Endothelial cell (in vitro differentiated cells): Measurements from ENCODE around the gene MISP. TPM values are rescaled to one million over a fixed set of nuclear protein-coding genes. Genes with fewer than 3 reads are reported as not detected.

ENCODE experiments used
- DNase-seq: peaks from one replicate; pipeline ENCODE4 v3.0.0; 2021; ENCODE audit warnings: low spot score
- H3K27ac Mint-ChIP-seq: one replicate; pipeline ENCODE4 v1.8.0; 2021; ENCODE audit warnings: mixed read lengths, inconsistent platforms; ENCODE audit not compliant: unreplicated experiment
- H3K27me3 Mint-ChIP-seq: one replicate; pipeline ENCODE4 v1.8.0; 2021; ENCODE audit warnings: mild to moderate bottlenecking, moderate library complexity, mixed read lengths, inconsistent platforms; ENCODE audit not compliant: unreplicated experiment
- H3K36me3 Mint-ChIP-seq: one replicate; pipeline ENCODE4 v1.8.0; 2021; ENCODE audit warnings: mild to moderate bottlenecking, low read depth, mixed read lengths, inconsistent platforms; ENCODE audit not compliant: unreplicated experiment
- H3K4me1 Mint-ChIP-seq: one replicate; pipeline ENCODE4 v1.8.0; 2021; ENCODE audit warnings: mild to moderate bottlenecking, mixed read lengths, inconsistent platforms; ENCODE audit not compliant: unreplicated experiment
- H3K4me3 Mint-ChIP-seq: one replicate; pipeline ENCODE4 v1.8.0; 2021; ENCODE audit warnings: mild to moderate bottlenecking, mixed read lengths, inconsistent platforms; ENCODE audit not compliant: unreplicated experiment
- H3K9me3 Mint-ChIP-seq: one replicate; pipeline ENCODE4 v1.8.0; 2021; ENCODE audit warnings: mixed read lengths, inconsistent platforms; ENCODE audit not compliant: unreplicated experiment
- total RNA-seq: library from RNA; stranded (reverse); fragmentation: NEBNext Ultra II Directional; extraction: Animal tissue kit (Norgen Biotek cat#: 25700); gene quantifications from one replicate; pipeline ENCODE4 v1.2.1, GENCODE V29; 2021; ENCODE audit not compliant: unreplicated experiment
- TF ChIP-seq, protein P1 (sequence below): fragments of 200-600 bp; sonication (generic); IDR thresholded peaks from one replicate; pipeline ENCODE4 v1.5.0; 2021; ENCODE audit warnings: antibody characterized with exemption; ENCODE audit not compliant: unreplicated experiment

Gene MISP
- total RNA-seq, 1 donor from 2014 or later, result not detected

DNA sequence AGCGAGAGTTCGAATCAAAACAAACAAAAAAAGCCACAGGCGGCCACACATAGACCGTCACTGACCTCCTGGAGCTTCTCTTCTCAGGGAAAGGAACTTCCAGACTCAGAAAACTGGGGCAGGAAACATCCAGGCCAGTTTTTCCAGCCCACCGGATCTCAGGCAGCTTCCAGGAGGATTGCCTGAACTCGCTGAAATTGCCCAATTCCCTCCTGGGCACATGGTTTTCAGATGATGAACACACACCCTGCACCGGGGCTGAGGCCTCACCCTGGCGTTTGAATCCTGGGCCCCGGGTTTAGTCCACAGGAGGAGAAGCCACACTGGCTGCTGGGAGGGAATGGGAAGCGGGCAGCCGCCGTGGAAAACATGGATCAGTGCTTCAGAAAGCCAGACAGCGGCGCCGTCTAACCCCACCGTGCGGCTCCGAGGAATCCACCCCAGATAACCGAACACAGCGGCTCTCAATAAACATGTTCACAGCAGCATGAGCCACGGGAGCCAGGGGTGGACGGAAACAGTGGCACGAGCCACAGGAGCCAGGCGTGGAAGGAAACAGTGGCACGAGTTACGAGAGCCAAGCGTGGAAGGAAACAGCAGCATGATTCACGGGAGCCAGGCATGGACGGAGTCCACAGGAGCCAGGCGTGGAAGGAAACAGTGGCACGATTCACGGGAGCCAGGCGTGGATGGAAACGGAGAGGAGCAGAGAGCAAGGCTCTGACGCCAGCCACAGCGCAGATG lies 28.2 kb downstream of the MISP start:
- peak; percentile 56 for DNase-seq
- no peaks in the 10 kb centered on the region for H3K36me3 Mint-ChIP-seq
- H3K4me3 Mint-ChIP-seq, result no peak overlapping the region
- peaks cover 8% of the 10 kb centered on the region for H3K27me3 Mint-ChIP-seq
- peaks cover 17% of the 10 kb centered on the region for H3K4me1 Mint-ChIP-seq
- TF ChIP-seq, protein P1, sequence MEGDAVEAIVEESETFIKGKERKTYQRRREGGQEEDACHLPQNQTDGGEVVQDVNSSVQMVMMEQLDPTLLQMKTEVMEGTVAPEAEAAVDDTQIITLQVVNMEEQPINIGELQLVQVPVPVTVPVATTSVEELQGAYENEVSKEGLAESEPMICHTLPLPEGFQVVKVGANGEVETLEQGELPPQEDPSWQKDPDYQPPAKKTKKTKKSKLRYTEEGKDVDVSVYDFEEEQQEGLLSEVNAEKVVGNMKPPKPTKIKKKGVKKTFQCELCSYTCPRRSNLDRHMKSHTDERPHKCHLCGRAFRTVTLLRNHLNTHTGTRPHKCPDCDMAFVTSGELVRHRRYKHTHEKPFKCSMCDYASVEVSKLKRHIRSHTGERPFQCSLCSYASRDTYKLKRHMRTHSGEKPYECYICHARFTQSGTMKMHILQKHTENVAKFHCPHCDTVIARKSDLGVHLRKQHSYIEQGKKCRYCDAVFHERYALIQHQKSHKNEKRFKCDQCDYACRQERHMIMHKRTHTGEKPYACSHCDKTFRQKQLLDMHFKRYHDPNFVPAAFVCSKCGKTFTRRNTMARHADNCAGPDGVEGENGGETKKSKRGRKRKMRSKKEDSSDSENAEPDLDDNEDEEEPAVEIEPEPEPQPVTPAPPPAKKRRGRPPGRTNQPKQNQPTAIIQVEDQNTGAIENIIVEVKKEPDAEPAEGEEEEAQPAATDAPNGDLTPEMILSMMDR, result no peak
- no peaks in the 10 kb centered on the region for H3K9me3 Mint-ChIP-seq
- H3K27ac Mint-ChIP-seq, result peak overlapping the region; percentile 57

DNA sequence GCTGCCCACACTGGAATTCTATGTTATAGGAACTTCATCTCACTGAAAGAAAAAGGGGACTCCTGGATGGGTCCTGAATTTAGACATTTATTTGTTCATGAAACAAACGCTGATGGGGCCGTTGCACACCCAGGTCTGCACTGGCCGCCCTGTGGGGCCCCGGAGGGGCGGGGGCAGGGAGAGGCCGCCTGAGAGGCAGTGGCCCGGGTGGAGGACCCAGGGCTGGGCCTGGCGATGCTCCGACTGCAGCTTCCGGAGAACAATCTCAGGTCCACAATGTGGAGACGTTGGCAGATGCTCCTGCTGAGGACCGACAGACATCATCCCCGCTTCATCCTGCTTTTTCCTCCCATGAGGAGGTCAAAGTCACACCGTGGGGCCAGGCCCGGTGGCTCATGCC lies 30.0 kb downstream of the MISP start:
- Mint-ChIP-seq H3K4me1 (peaks cover 21% of the 10 kb centered on the region), H3K36me3 (no peaks in the 10 kb centered on the region), H3K27me3 (peaks cover 8% of the 10 kb centered on the region), H3K4me3 (no peak overlapping the region), H3K27ac (no peak overlapping the region), H3K9me3 (no peaks in the 10 kb centered on the region)
- TF ChIP-seq, protein P1, result no peak
- DNase-seq, result no peak

DNA sequence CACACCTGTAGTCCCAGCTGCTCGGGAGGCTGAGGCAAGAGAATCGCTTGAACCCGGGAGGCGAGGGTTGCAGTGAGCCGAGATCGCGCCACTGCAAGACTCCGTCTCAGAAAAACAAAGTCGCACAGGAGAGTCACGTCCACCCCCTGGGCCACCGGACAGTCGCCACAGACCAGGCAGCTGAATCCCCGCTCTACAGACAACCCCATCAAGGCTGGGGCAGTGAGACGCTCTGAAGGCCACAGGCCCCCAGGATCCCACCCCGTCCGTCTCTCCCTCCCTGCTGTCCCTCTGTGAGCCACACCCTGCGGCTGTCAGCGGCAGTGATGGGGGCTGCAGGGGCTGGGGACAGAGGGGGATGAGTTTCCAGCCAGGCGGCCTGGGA lies 30.9 kb downstream of the MISP start:
- DNase-seq, result no peak
- Mint-ChIP-seq H3K36me3 (no peaks in the 10 kb centered on the region), H3K27me3 (peaks cover 4% of the 10 kb centered on the region), H3K4me1 (peaks cover 21% of the 10 kb centered on the region), H3K4me3 (no peak overlapping the region), H3K9me3 (no peaks in the 10 kb centered on the region), H3K27ac (no peak overlapping the region)
- TF ChIP-seq, protein P1, result no peak

DNA sequence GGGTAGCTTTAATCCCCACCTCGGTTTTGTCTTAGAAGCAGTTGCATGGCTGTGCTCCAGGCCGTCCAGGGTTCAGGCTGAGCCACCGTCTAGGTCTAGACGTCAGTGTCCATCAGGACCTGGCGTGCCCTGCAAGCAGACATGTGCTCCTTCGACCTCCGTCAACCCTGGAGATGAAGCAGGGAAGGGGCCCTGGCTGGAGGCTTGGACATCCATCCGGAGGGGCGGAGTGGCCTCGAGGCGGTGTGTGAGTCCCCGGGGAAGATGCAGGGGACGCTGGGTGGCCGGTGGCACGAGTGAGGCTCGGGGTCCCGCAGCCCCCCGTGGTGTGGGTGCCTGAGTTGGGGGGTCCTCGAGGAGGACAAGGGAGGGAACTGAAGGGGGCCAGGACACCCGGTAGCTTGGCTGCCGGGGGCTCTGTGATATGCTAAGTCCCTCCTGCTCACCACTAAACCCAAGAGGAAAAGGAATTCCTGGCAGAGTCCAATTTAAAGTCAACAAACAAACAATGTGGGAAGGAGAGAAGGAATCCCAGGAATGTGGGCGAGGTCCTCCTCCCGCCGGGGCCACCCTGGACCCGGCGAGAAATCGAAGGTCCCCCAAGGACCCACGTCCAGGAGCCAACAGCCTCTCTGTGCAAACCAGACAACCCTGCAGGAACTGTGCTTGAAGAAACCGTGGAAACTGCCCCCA lies 31.4 kb downstream of the MISP start:
- peak overlapping the region; percentile 92 for H3K27ac Mint-ChIP-seq
- H3K36me3 Mint-ChIP-seq, result no peaks in the 10 kb centered on the region
- H3K4me3 Mint-ChIP-seq, result peak overlapping the region; percentile 85
- H3K9me3 Mint-ChIP-seq, result no peaks in the 10 kb centered on the region
- DNase-seq, result peak; percentile 37
- peaks cover 21% of the 10 kb centered on the region for H3K4me1 Mint-ChIP-seq
- H3K27me3 Mint-ChIP-seq, result peaks cover 4% of the 10 kb centered on the region
- TF ChIP-seq, protein P1, result no peak
